WI38 (cell line): ENCODE measurements around the gene C19orf67.
"Not testable (repeated sequence)": the region's sequence is repeated elsewhere in the genome, so short reads cannot be mapped to it uniquely, and the experiment has no call there.

Experiments used
- H3K4me3 ChIP-seq: 2 replicates; pipeline ENCODE4 v1.5.1; 2011; ENCODE audit warnings: low read depth, mild to moderate bottlenecking, control low read depth, low read length
- TF ChIP-seq, protein P1 (sequence below): IDR thresholded peaks from 2 replicates; pipeline ENCODE4 v1.5.1; 2012; ENCODE audit warnings: low read depth, mild to moderate bottlenecking, control low read depth, low read length

C19orf67 gene

DNA sequence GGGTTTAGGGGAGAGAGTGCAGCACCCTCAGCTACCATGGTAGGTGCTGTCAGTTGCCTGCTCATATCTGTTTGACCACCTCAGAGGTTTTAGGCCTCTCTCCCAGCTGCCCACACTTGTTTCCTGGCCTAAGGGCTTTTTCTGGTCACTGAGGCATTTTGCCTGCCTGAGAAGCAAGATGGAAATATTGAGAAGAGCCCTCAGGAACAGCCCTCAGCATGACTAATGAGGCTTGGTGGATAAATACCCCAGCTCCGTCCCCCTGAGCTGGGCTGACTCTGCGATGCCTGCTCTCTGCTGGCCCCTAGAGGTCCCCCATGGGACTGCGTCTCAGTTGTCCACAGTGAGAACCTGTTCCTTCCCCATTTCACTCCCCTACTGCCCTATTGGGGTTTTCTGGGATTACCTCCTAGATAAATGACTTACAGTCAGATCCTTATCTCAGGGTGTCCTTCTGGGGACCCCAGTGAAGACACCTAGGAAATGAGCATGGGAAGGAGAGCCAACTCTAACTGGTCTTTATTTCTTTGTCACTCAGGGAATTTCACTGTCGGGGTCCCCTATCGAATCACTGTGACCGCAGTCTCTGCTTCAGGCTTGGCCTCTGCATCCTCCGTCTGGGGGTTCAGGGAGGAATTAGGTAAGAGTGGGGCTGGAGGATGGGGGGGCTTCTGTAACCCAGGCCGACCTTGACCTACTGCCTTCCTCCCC is 37.0 kb downstream of the C19orf67 start:
- TF ChIP-seq, protein P1, sequence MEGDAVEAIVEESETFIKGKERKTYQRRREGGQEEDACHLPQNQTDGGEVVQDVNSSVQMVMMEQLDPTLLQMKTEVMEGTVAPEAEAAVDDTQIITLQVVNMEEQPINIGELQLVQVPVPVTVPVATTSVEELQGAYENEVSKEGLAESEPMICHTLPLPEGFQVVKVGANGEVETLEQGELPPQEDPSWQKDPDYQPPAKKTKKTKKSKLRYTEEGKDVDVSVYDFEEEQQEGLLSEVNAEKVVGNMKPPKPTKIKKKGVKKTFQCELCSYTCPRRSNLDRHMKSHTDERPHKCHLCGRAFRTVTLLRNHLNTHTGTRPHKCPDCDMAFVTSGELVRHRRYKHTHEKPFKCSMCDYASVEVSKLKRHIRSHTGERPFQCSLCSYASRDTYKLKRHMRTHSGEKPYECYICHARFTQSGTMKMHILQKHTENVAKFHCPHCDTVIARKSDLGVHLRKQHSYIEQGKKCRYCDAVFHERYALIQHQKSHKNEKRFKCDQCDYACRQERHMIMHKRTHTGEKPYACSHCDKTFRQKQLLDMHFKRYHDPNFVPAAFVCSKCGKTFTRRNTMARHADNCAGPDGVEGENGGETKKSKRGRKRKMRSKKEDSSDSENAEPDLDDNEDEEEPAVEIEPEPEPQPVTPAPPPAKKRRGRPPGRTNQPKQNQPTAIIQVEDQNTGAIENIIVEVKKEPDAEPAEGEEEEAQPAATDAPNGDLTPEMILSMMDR: peak; percentile 92
- H3K4me3 ChIP-seq: no peak overlapping the region

GRCh38 chr19:14047866-14048265 is 37.7 kb downstream of the C19orf67 start:
- not testable (repeated sequence) for H3K4me3 ChIP-seq

DNA sequence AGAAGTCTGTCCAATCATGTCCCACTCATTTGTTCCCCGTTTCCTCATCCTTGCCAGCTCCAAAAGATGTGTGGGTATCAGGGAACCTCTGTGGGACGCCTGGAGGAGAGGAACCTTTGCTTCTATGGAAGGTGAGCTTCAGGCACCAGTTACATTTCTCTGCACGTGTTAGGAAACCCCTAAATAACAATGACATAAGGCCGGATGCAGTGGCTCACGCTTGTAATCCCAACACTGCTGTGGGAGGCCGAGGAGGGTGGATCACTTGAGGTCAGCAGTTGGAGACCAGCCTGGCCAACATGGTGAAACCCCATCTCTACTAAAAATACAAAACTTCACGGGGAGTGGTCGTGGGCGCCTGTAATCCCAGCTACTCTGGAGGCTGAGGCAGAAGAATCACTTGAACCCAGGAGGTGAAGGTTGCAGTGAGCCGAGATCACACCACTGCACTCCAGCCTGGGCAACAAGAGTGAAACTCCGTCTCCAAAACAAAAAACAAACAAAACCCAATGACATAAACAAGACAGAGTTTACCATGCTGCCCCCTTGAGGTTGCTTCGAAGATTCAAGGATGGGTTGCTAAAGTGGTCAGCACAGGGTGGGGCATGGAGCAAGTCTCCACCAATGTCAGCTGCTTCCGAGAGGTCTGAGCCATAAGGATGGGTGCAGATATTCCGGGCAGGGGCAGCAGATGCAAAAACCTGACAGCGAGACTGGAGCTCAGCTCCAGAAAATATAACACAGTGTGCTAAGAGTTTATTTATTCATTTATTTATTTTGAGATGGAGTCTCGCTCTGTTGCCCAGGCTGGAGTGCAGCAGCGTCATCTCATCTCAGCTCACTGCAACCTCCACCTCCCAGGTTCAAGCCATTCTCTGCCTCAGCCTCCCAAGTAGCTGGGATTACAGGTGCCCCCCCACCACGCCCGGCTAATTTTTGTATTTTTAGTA is 42.6 kb downstream of the C19orf67 start:
- TF ChIP-seq, protein P1: peak; percentile 28; the same call in 1 of the 2 replicates
- not testable (repeated sequence) for H3K4me3 ChIP-seq

DNA sequence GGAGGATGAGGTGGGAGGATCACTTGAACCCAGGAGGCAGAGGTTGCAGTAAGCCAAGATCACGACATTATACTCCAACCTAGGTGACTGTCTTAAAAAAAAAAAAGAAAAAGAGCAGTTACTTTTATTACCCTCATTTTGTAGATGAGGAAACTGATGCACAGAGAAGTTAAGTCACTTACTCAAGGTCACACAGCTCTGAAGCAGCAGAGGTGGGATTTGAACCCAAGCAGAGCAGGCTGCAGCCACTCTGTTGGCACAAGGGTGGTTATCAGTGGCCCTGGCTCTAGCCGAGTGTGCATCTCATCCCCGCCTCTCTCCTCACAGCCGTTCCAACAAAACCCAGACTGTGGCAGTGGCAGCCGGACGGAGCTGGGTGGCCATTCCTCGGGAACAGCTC is 46.4 kb downstream of the C19orf67 start:
- H3K4me3 ChIP-seq: no peak overlapping the region
- TF ChIP-seq, protein P1: no peak

DNA sequence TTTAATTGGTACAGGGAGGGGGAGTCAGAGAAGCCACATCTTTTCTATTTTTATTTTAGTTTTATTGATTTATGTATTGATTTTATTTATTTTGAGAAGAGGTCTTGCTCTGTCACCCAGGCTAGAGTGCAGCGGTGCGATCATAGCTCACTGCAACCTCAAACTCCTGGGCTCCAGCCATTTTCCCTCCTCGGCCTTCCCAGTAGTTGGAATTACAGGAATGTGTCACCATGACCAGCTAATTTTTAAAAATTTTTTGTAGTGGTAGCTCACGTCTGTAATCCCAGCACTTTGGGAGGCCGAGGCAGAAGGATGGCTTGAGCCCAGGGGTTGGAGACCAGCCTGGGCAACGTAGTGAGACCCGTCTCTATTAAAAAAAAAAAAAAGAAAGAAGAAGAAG is 49.9 kb downstream of the C19orf67 start:
- H3K4me3 ChIP-seq: no peak overlapping the region

GRCh38 chr19:14035159-14035558 is 50.4 kb downstream of the C19orf67 start:
- H3K4me3 ChIP-seq: not testable (repeated sequence)

More for the DNA sequence above, 49.9 kb downstream of the C19orf67 start:
- TF ChIP-seq, protein P1: no peak

GRCh38 chr19:14033946-14034345 is 51.6 kb downstream of the C19orf67 start:
- TF ChIP-seq, protein P1: no peak

More at GRCh38 chr19:14033946-14034345, 51.6 kb downstream of the C19orf67 start:
- H3K4me3 ChIP-seq: no peak overlapping the region
